HG03442 (cell line): ENCODE data around the gene DNTT.

ENCODE experiments used
- ATAC-seq: cut with Tn5 transposase; IDR thresholded peaks from one replicate; pipeline ENCODE4 v1.9.1; 2021; ENCODE audit warnings: mild to moderate bottlenecking, moderate library complexity; ENCODE audit not compliant: unreplicated experiment

Gene DNTT

GRCh38 chr10:96371356-96371755, 67.1 kb downstream of the DNTT start:
- ATAC-seq, result no peak

GRCh38 chr10:96374004-96374403, 69.8 kb downstream of the DNTT start:
- no peak for ATAC-seq

GRCh38 chr10:96374639-96374984, 70.4 kb downstream of the DNTT start:
- ATAC-seq, result no peak

- peak; percentile 80 for ATAC-seq
Measured at GRCh38 chr10:96374985-96375830, 71.0 kb downstream of the DNTT start.

- peak; percentile 46 for ATAC-seq
Measured at GRCh38 chr10:96376483-96376882, 72.2 kb downstream of the DNTT start.

GRCh38 chr10:96377816-96378294, 73.6 kb downstream of the DNTT start:
- ATAC-seq, result no peak

DNA sequence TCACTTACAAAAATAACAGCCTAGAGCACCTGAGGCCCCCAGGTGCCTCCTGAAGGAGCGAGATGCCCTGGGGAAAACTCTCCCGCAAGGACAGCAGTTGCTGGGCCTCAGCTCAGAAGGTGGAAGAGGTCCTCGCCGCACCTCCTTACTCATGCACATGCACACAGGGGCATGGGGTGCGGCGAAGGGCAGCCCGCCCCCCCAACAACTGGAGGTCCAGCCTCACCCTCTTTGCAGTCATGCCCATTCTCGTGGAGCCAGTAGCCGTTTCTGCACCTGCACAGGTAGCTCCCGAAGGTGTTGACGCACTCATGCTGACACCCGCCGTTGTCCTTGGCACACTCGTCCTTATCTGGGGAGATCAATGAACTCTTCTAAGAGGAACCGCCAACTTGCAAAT, 74.5 kb downstream of the DNTT start:
- ATAC-seq, result no peak

DNA sequence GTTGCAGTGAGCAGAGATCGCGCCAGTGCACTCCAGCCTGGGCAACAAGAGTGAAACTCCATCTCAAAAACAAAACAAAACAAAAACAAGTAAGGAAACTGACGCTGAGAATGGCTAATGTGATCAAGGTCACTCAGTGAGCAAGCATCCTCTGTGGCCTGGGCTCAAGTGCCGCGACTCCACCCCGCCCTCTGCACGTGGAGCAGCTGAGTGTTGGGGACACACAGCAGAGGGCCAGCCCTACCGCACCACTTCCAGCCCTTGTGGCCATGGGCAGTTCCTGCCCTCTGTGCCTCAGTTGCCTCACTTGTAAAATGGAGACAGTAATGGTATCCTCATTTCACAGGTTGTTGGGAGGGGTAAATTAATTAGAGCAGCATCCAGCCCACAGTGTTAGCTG, 75.5 kb downstream of the DNTT start:
- ATAC-seq, result no peak

DNA sequence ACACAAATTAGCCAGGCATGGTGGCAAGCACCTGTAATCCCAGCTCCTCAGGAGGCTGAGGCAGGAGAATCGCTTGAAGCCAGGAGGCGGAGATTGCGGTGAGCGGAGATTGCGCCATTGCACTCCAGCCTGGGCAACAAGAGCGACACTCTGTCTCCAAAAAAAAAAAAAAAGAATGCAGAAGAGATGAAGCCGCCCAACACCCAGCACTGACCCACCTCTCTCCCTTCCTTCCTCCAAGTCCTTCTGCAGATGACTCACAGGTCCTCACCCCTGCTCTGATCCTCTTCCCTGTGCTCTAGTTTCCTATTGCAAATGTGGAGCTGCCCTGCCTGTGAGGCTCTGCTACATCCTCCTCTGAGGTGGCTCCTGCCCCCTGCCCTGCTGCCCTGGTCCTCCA, 76.6 kb downstream of the DNTT start:
- ATAC-seq, result no peak

GRCh38 chr10:96384506-96384905, 80.3 kb downstream of the DNTT start:
- no peak for ATAC-seq

DNA sequence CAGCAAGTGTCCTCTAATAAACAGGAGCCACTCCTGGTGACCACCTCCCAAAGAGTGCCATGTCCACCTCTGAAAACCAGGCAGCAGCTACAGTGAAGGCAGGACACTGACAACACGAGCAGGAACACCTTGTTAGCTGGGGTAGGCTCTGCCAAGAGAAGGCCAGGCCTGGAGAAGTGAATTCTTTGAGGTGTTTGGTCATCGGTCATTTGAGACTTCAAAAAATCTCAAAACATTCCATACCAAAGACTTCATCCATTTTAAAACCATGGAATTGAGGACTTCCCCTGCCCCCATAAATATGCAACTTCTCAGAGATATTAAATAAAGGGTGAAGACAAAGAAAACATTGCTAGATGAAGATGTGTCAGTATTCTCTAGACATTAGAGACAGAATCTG, 82.9 kb downstream of the DNTT start:
- no peak for ATAC-seq

GRCh38 chr10:96387601-96388000, 83.4 kb downstream of the DNTT start:
- no peak for ATAC-seq
